AG08396 (cell line): ENCODE results near the gene SUPT7L.

Experiments
- DNase-seq: peaks from one replicate; pipeline ENCODE4 v3.0.0; 2012; ENCODE audit warnings: low spot score, mixed read lengths

The SUPT7L gene

GRCh38 chr2:27663285-27664153 lies at the start of gene SUPT7L, which contains the start of gene SLC4A1AP:
Gene SUPT7L (minus strand): TSS chr2:27663614. CDS start chr2:27662192, 1,422 bp downstream.
Gene SLC4A1AP (plus strand): TSS chr2:27663889. CDS start chr2:27663915, 26 bp downstream.
- peak; percentile 68 for DNase-seq

GRCh38 chr2:27713201-27713600 lies 49.8 kb upstream of the SUPT7L start:
- DNase-seq = no peak

GRCh38 chr2:27712522-27712921 lies 49.1 kb upstream of the SUPT7L start:
- DNase-seq = no peak

- DNase-seq = no peak
These were observed 48.4 kb upstream of the SUPT7L start for GRCh38 chr2:27711804-27712203.

GRCh38 chr2:27710640-27711430 lies 47.4 kb upstream of the SUPT7L start:
- no peak for DNase-seq

- no peak for DNase-seq
These were observed 46.7 kb upstream of the SUPT7L start for GRCh38 chr2:27709960-27710575.

GRCh38 chr2:27709326-27709725 lies 45.9 kb upstream of the SUPT7L start:
- no peak for DNase-seq

- DNase-seq = no peak
These were observed 45.3 kb upstream of the SUPT7L start for GRCh38 chr2:27708666-27709065.

- DNase-seq = no peak
These were observed 44.8 kb upstream of the SUPT7L start for GRCh38 chr2:27708257-27708654.

GRCh38 chr2:27707462-27708256 lies 44.2 kb upstream of the SUPT7L start:
- DNase-seq = no peak

GRCh38 chr2:27705851-27706622 lies 42.6 kb upstream of the SUPT7L start:
- peak; percentile 79 for DNase-seq

GRCh38 chr2:27704342-27704876 lies 41.0 kb upstream of the SUPT7L start:
- DNase-seq = no peak

- peak; percentile 87 for DNase-seq
These were observed 40.4 kb upstream of the SUPT7L start for GRCh38 chr2:27703638-27704341.

GRCh38 chr2:27702302-27702701 lies 38.9 kb upstream of the SUPT7L start:
- no peak for DNase-seq

- no peak for DNase-seq
These were observed 38.3 kb upstream of the SUPT7L start for GRCh38 chr2:27701676-27702075.

GRCh38 chr2:27697660-27698059 lies 34.2 kb upstream of the SUPT7L start:
- DNase-seq = no peak

GRCh38 chr2:27690052-27690451 lies 26.6 kb upstream of the SUPT7L start:
- DNase-seq = no peak

GRCh38 chr2:27689424-27689823 lies 26.0 kb upstream of the SUPT7L start:
- no peak for DNase-seq

GRCh38 chr2:27687232-27687631 lies 23.8 kb upstream of the SUPT7L start:
- DNase-seq = no peak

- no peak for DNase-seq
These were observed 22.2 kb upstream of the SUPT7L start for GRCh38 chr2:27685577-27685976.
